Gastrocnemius medialis (tissue), 4 donors: Measurements from ENCODE around the gene KIFC3.

Experiments
- CTCF ChIP-seq, 5 experiments: fragments of 450-650 bp in 3 of 5; fragments of 200-600 bp in 2 of 5; sonication (generic) in 2 of 5; IDR thresholded peaks in 4 of 5; conservative IDR thresholded peaks in 1 of 5; 1 replicate in 4 of 5; 2 replicates in 1 of 5; pipeline ENCODE4 v1.5.1; 2016 to 2019; ENCODE audit warnings: antibody characterized with exemption in 5 of 5, mild to moderate bottlenecking in 3 of 5, moderate library complexity in 3 of 5
- POLR2A ChIP-seq, 2 donors: fragments of 450-650 bp; IDR thresholded peaks; one replicate each; pipeline ENCODE4 v1.6.1; 2017; ENCODE audit warnings: antibody characterized with exemption in 2 of 2, mild to moderate bottlenecking in 2 of 2, moderate library complexity in 2 of 2

GRCh38 chr16:57728336-57729181 is 73.7 kb downstream of the KIFC3 start:
- TF ChIP-seq CTCF (IDR thresholded peaks at IDR 0.05 in 4 of 5, conservative IDR thresholded peaks at IDR 0.05 in 1 of 5), result no peak
- no peak for TF ChIP-seq POLR2A (IDR thresholded peaks at IDR 0.05)
